Stomach (tissue), 9 donors: ENCODE results near the gene ZGRF1. TPM values are rescaled to one million over a fixed set of nuclear protein-coding genes. Genes with fewer than 3 reads are reported as not detected.

Experiments
- DNase-seq, 2 donors: peaks; one replicate each; pipeline versions ENCODE4 v3.0.0 to v3.0.0-alpha.2; 2013 to 2019
- H3K27ac ChIP-seq, 5 donors: fragments of 200-600 bp in 4 of 5; sonication (generic) in 4 of 5; one replicate each; pipeline ENCODE4 v1.5.1; 2013 to 2019; ENCODE audit warnings: mild to moderate bottlenecking in 1 of 5, moderate library complexity in 1 of 5
- H3K27me3 ChIP-seq, 3 donors: fragments of 200-600 bp; sonication (generic); one replicate each; pipeline ENCODE4 v1.5.1; 2017 to 2019; ENCODE audit warnings: mixed run types in 1 of 3
- H3K36me3 ChIP-seq, 4 donors: fragments of 200-600 bp; sonication (generic); 1 replicate in 3 of 4; 2 replicates in 1 of 4; pipeline ENCODE4 v1.5.1; 2016 to 2019
- H3K4me1 ChIP-seq, 4 donors: fragments of 200-600 bp; sonication (generic); one replicate each; pipeline ENCODE4 v1.5.1; 2016 to 2019
- H3K4me3 ChIP-seq, 4 donors: fragments of 200-600 bp; sonication (generic) in 3 of 4; one replicate each; pipeline ENCODE4 v1.5.1; 2016 to 2019; ENCODE audit warnings: mild to moderate bottlenecking in 1 of 4
- H3K9me3 ChIP-seq, 4 donors: fragments of 200-600 bp; sonication (generic); one replicate each; pipeline ENCODE4 v1.5.1; 2016 to 2019
- CTCF ChIP-seq, 7 experiments: fragments of 450-650 bp in 4 of 7; fragments of 200-600 bp in 3 of 7; sonication (generic) in 3 of 7; IDR thresholded peaks; one replicate each; pipeline ENCODE4 v1.5.1; 2016 to 2019; ENCODE audit warnings: antibody characterized with exemption in 7 of 7, control low read depth in 2 of 7, mild to moderate bottlenecking in 1 of 7
- EP300 ChIP-seq: sonication (generic); formaldehyde crosslinking; IDR thresholded peaks from one replicate; pipeline ENCODE4 v1.6.1; 2017; ENCODE audit warnings: antibody characterized with exemption
- POLR2A ChIP-seq, 4 donors: fragments of 450-650 bp; IDR thresholded peaks; one replicate each; pipeline ENCODE4 v1.6.1; 2016; ENCODE audit warnings: antibody characterized with exemption in 4 of 4, control low read depth in 2 of 4, mild to moderate bottlenecking in 1 of 4, moderate library complexity in 1 of 4
- POLR2AphosphoS5 ChIP-seq, 3 donors: sonication (generic); formaldehyde crosslinking; IDR thresholded peaks; one replicate each; pipeline ENCODE4 v1.6.1; 2016; ENCODE audit warnings: antibody characterized with exemption in 3 of 3
- WGBS, 5 donors: extraction: QIAGEN DNeasy Blood & Tissue Kit in 3 of 5; methylation state at CpG; one replicate each; pipeline versions ENCODE4 v1.1.5 to v1.1.7; 2013 to 2018; 5-methylcytosine and 5-hydroxymethylcytosine counted together
- intact Hi-C: fragments of 100-400 bp; cut with DNase I; formaldehyde crosslinking; loops from one replicate; pipeline ENCODE4 v1.15.1; 2023; ENCODE audit warnings: low total_unique reads
- polyA plus RNA-seq, 3 donors: library from polyadenylated mRNA; stranded (reverse); fragments of 200-250 nt; gene quantifications; one replicate each; pipeline ENCODE4 v1.2.3, GENCODE V29; 2013
- total RNA-seq, 5 donors: library from RNA; depleted of rRNA; stranded (reverse); fragments of >200 nt; gene quantifications; one replicate each; pipeline versions ENCODE4 v1.1.0 to v1.2.3, GENCODE V29; 2014 to 2016
- donor health status: healthy with polysubstance abuse.
- donor health status: Bipolar disorder and iron deficiency.
- donor health status: healthy.

ZGRF1 gene
- total and polyA plus RNA-seq, 8 donors, result 0.46 to 20.6 (median 3.0) TPM

- WGBS, 5 donors, result 82 to 95% (median 89%) methylated on average over 4 of the region's 4 CpGs
- Histone ChIP-seq H3K36me3 (no peaks in the 10 kb centered on the region), H3K9me3 (no peaks in the 10 kb centered on the region), H3K4me1 (no peaks in the 10 kb centered on the region), H3K4me3 (no peak overlapping the region), H3K27ac (no peak overlapping the region), H3K27me3 (no peaks in the 10 kb centered on the region)
- intact Hi-C loops, result no loop called here
- no peak for TF ChIP-seq CTCF (IDR thresholded peaks at IDR 0.05)
- TF ChIP-seq POLR2A (IDR thresholded peaks at IDR 0.05), result no peak
- no peak for TF ChIP-seq POLR2AphosphoS5 (IDR thresholded peaks at IDR 0.05)
- no peak for TF ChIP-seq EP300
- DNase-seq, result no peak
Measured at GRCh38 chr4:112563431-112564200, 73.1 kb downstream of the ZGRF1 start.

GRCh38 chr4:112562254-112562879 lies 74.3 kb downstream of the ZGRF1 start:
- Histone ChIP-seq H3K4me3 (no peak overlapping the region), H3K4me1 (no peaks in the 10 kb centered on the region), H3K27me3 (no peaks in the 10 kb centered on the region), H3K9me3 (no peaks in the 10 kb centered on the region), H3K36me3 (peaks cover 0 to 6% (median 0%) of the 10 kb centered on the region in 4 donors), H3K27ac (no peak overlapping the region)
- WGBS, 5 donors, result 89 to 96% (median 92%) methylated on average over 2 of the region's 2 CpGs
- intact Hi-C loops, result no loop called here
- no peak for DNase-seq
- TF ChIP-seq POLR2AphosphoS5 (IDR thresholded peaks at IDR 0.05), result no peak
- no peak for TF ChIP-seq POLR2A (IDR thresholded peaks at IDR 0.05)
- TF ChIP-seq CTCF (IDR thresholded peaks at IDR 0.05), result no peak
- TF ChIP-seq EP300, result no peak

GRCh38 chr4:112560084-112560483 lies 76.6 kb downstream of the ZGRF1 start:
- intact Hi-C loops, result no loop called here
- H3K27ac ChIP-seq, result no peak overlapping the region
- H3K9me3 ChIP-seq, result no peaks in the 10 kb centered on the region
- peaks cover 0 to 6% (median 0%) of the 10 kb centered on the region in 4 donors for H3K36me3 ChIP-seq
- TF ChIP-seq EP300 (no peak), POLR2AphosphoS5 (IDR thresholded peaks at IDR 0.05) (no peak), CTCF (IDR thresholded peaks at IDR 0.05) (no peak), POLR2A (IDR thresholded peaks at IDR 0.05) (no peak)
- H3K27me3 ChIP-seq, result no peaks in the 10 kb centered on the region
- no peak for DNase-seq
- 59 to 92% (median 77%) methylated on average over 2 of the region's 2 CpGs for WGBS, 5 donors
- no peak overlapping the region for H3K4me3 ChIP-seq
- H3K4me1 ChIP-seq, result no peaks in the 10 kb centered on the region

GRCh38 chr4:112559053-112559452 lies 77.7 kb downstream of the ZGRF1 start:
- Histone ChIP-seq H3K27ac (no peak overlapping the region), H3K4me1 (no peaks in the 10 kb centered on the region), H3K9me3 (no peaks in the 10 kb centered on the region), H3K27me3 (no peaks in the 10 kb centered on the region), H3K36me3 (peaks cover 0 to 6% (median 0%) of the 10 kb centered on the region in 4 donors), H3K4me3 (no peak overlapping the region)
- TF ChIP-seq CTCF (IDR thresholded peaks at IDR 0.05) (no peak), POLR2A (IDR thresholded peaks at IDR 0.05) (no peak), EP300 (no peak), POLR2AphosphoS5 (IDR thresholded peaks at IDR 0.05) (no peak)
- 92 to 99% (median 94%) methylated on average over 3 of the region's 3 CpGs for WGBS, 5 donors
- no peak for DNase-seq
- intact Hi-C loops, result no loop called here
